NCI-H2081 (cell line): Measurements from ENCODE around the gene FBXO46.
"Not testable (repeated sequence)": the region's sequence is repeated elsewhere in the genome, so short reads cannot be mapped to it uniquely, and the experiment has no call there.

Experiments used
- DNase-seq, 2 experiments: peaks; one replicate each; lab custom pipeline; 2025; lab: John Stamatoyannopoulos, UW

FBXO46 gene

GRCh38 chr19:45766296-45766868 lies 35.7 kb upstream of the FBXO46 start:
- no peak for DNase-seq

DNA sequence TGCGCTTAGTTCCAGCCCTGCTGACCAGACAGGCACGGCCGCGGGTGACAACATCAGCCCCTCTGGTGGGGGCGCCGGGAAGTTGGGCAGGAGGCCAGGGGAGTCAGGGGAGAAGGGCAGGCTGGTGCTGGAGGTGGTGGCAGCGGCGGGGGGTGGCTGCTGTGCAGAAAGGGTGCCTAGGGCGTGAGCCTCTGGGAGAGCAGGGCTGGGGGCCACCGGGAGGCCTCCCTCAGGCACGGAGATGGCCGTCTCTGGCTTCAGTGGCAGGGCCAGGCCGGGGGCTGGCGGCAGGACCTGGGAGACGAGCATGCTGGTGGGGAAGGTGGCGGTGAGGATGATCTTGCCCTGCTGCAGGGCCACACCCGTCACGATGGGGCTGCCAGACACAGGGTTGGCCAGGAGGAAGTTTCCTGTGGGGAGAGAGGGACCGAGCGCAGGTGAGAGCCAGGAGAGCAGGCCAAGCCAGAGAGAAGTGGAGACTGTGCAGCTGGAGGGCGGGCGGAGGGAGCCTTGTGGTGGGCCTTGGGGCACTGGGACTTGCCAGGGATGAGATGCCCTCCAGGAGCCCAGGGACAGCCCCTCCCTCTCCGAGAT lies 35.1 kb upstream of the FBXO46 start:
- DNase-seq: no peak

- DNase-seq: no peak
These were observed 34.4 kb upstream of the FBXO46 start for GRCh38 chr19:45764945-45765701.

DNA sequence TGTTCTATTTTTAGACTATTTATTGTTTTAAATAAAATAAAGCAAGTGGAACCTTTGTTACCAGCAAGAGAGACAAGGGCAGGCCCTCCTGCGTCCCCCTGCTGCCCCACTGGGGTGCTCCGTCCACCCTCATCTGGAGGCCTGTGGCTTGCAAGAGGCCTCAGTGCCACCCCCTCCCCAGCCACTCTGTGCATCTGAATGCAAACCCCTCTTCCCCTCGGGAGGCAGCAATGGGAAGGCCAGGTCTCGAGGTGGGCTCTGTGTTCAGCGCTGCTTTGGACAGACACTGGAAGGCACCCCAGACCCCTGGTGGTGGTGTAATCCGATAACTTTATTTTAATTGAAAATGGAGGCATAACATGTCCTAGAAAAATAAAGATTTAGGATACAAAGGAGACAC lies 33.8 kb upstream of the FBXO46 start:
- no peak for DNase-seq

DNA sequence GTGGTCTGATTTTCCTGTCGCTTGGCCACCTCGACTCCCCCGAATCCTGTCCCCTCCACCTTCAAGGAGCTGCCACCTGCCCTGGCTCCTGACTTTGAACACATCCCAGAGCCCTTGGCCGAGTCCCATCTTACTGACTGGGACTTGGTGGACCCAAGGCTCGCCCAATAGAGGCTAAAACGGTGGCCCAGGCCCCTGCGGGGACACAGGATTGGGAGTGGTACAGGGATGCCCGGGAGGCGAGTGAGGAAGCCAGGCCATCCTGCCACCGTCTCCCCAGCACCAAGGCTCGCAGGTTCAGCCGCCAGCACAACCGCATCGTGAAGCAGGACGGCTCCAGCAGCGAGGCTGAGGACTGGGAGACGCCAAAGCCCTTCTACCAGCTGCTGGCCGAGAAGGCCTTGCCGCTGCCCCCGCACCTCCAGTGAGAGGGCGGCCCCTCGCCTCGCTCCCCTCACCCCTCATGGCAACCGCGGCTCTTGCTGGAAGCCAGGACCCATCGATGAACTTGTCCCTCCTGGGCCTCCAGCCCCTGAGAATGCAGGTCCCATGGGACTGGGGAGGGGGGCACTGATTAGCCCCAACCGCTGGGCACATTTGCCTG lies 33.1 kb upstream of the FBXO46 start:
- DNase-seq: no peak

DNA sequence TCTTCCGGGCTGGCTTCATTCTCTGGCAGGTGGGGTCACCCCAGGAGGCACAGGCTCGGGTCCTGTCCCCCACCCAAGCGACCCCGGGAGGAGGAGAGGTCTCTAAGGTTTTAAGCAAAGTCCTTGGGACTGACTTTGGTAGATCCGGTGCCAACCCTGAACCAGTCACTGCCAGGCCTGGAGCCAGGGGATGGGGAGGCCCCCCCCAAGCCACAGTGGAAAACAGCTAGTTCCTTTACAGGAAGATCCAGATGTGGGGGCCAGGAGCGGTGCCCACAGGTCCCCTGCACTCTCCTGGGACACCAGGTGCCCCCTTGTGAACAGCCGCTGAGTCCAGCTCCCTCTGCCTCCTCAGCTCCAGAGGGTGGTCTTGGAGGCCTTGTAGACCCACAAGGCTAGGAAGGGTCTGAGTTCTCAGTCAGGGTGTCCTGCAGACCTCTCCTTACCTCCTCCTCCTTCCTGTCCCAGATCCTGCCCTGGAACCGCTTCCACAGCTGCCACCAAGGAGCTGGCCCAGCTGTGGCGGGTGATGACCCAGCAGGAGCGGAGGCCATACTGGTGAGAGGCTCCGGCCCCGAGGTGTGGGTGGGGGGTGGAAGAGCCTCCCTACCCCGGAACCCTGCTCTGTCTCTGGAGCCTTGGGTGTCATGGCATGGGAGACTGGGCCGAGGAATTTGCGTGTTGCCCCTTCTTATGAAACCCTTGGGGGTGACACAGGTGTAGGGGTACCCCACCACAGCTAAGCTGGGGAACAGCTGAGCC lies 32.4 kb upstream of the FBXO46 start:
- no peak for DNase-seq

- DNase-seq: no peak
These were observed 31.0 kb upstream of the FBXO46 start for GRCh38 chr19:45761714-45762113.

DNA sequence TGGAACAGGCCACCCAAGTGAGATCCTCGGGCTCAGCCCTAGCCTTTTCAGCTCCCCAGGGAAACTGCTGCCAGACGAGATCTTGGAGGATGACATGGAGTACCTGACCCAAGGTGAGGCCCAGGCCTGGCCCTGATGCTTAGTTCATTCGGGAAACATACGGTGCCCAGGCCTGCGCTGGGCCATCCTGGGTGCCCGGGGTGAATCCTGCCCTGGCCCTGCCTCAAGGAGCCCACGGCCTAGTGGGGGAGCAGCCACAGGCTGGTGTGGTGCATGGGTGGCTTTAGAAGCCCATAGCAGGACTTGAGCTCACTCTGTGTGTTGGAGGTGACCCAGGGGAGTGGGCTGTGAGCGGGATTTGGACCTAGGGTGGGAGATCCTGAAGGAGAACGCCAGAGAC lies 28.2 kb upstream of the FBXO46 start:
- DNase-seq: no peak

GRCh38 chr19:45757695-45758094 lies 27.0 kb upstream of the FBXO46 start:
- DNase-seq: no peak

- no peak for DNase-seq
These were observed 23.6 kb upstream of the FBXO46 start for GRCh38 chr19:45754323-45754722.

GRCh38 chr19:45753548-45753947 lies 22.9 kb upstream of the FBXO46 start:
- no peak for DNase-seq

DNA sequence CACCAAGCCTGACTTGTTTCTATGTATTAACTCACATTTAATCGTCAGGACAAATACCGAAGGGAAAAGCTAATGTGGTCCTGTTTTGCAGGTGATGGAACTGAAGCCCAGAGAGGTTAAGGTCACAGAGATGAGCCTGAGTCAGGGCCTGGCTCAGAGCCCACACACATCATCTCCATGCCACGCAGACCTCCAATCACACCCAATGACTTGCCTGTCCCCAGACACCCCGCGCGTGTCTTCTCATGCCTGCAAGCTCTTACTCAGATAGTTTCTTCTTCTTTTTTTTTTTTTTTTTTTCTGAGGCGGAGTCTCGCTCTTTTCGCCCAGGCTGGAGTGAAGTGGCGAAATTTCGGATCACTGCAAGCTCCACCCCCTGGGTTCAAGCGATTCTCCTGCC lies 21.9 kb upstream of the FBXO46 start:
- no peak for DNase-seq

DNA sequence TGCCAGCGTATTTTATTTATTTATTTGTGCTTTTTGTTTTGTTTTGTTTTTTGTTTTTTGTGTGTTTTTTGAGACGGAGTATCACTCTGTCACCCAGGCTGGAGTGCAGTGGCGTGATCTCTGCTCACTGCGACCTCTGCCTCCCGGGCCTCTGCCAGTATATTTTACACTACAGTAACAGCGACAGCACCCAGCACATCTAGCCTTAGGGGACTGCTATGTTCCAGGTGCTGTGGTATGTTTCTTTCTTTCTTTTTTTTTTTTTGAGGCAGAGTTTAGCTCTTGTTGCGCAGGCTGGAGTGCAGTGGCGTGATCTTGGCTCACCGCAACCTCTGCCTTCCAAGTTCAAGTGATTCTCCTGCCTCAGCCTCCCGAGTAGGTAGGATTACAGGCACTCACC lies 20.8 kb upstream of the FBXO46 start:
- not testable (repeated sequence) for DNase-seq

- no peak for DNase-seq
These were observed 16.8 kb upstream of the FBXO46 start for GRCh38 chr19:45747513-45747912.

DNA sequence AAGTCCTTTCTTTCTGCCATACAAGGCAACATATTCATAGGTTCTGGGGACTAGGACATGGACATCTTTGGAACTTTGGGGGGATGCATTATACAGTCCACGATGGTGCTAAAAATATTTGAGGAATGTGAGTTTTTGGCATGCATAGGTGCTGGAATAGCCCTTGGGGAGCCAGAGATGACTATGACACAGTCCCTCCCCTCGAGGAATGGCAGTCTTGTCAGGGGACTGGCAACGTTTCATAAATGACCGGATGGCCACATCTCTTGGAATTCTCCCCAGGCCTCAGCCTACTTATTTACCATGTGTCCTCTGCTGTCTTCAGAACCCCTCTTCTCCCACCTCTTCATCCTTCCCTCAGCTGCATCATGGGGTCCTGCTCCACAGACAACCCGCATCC lies 16.2 kb upstream of the FBXO46 start:
- DNase-seq: no peak

GRCh38 chr19:45745606-45746005 lies 14.9 kb upstream of the FBXO46 start:
- DNase-seq: no peak

GRCh38 chr19:45742969-45743368 lies 12.3 kb upstream of the FBXO46 start:
- DNase-seq: no peak

GRCh38 chr19:45739498-45740439 lies 9.1 kb upstream of the FBXO46 start:
- DNase-seq: no peak

- no peak for DNase-seq
These were observed 2.6 kb upstream of the FBXO46 start, which contains the start of gene MEIOSIN for GRCh38 chr19:45733160-45733810. Gene MEIOSIN (plus strand): TSS chr19:45733439. CDS start chr19:45735377, 1,938 bp downstream.

GRCh38 chr19:45729800-45730290 lies 851 bp downstream of the FBXO46 start:
- no peak for DNase-seq
